NCI-H187 (cell line): ENCODE data around the gene MCAM.

Experiments used
- DNase-seq, 2 experiments: peaks; one replicate each; lab custom pipeline; 2025; lab: John Stamatoyannopoulos, UW

The MCAM gene

GRCh38 chr11:119329320-119329719, 12.4 kb upstream of the MCAM start:
- DNase-seq = no peak

GRCh38 chr11:119324189-119324588, 7.3 kb upstream of the MCAM start:
- no peak for DNase-seq

DNA sequence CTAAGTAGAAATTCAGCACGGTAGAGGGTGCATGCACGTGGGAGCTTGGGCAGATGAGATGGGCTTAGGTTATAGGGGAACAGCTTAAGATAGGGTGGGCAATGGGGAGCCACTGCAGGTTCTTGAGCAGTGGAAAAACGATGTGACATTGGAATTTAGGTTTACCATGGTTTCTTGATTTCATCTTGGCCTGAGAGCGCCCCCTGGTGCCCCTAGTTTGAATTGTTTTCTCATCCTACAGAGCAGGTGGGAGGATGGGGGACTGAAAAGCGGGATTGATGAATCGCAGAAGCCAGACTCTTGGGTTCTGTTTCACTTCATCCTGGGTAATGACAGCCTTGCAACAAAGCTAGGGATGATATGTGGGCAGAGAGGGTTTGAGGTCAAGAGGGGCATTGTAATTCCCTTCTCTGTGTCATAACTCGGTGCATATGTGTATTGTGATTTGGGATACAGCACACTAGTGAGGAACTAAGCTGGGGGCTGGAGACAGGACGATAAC, 6.7 kb upstream of the MCAM start:
- DNase-seq = peak in 1 of 2 experiments; percentile 46

DNA sequence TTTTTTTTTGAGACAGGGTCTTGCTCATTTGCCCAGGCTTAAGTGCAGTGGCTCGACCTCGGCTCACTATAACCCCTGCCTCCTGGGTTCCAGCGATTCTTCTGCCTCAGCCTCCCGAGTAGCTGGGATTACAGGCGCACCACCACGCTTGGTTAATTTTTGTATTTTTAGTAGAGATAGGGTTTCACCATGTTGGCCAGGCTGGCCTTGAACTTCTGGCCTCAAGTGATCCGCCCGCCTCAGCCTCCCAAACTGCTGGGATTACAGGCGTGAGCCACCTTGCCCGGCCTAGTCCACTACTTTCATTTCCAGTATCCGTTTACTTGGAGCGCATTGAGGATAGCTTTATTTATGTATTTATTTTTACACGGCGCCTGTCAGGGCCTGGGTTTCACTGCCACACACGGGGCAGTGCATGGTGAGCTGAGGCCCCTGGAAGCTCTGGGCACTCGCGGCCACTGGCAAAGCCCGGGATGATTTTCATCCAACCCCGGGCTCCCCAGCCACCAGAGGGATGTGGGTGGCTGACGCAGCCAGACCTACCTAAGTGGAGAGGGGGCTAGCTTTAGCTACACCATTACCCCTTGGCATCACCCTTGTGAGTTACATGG, 6.1 kb upstream of the MCAM start:
- DNase-seq = no peak

DNA sequence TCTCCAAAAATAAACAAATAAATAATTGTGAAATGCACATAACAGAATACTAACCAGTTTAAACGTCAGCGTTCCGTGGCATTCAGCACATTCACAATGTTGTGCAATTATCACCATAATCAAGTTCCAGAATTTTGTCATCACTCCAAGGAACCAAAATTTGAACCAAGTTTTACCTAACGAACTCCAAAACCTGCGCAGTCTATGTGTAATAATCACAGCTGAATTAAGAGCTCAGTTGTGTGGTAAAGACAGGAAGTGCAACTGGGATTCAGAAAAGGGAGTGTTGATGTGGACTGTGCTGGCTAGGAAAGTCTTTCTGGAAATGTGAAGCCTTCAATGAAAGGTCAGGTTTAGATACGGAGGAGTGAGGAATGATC, 5.4 kb upstream of the MCAM start:
- no peak for DNase-seq

GRCh38 chr11:119320776-119321524, 4.0 kb upstream of the MCAM start:
- no peak for DNase-seq

DNA sequence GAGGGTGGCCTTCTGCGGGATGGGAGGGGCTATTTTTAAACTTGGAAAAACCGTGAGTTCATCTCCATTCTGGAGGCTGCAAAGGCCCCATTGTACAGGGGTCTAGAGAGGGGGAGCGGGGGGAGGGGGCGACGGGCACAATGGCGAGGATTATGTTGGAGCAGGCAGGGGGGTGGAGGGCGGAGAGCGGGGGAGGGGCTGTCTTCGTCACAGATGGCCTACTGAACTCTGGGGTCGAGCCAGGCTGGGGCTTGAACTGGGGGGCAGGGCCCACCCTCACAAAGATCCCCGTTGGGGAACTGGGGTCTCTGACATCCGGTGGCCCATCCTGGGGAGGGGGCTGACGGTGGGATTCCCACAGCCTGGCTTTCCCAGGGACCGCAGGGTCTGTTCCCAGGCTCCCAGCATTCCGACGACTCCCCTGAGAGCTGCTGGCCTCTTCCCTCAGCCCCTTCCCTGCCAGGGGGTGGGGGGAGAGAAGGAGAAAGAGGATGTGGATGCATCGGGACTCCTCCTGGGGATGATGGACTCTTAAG, 3.4 kb upstream of the MCAM start:
- DNase-seq = no peak

- DNase-seq = no peak
These were observed 2.8 kb upstream of the MCAM start for GRCh38 chr11:119319700-119320239.

DNA sequence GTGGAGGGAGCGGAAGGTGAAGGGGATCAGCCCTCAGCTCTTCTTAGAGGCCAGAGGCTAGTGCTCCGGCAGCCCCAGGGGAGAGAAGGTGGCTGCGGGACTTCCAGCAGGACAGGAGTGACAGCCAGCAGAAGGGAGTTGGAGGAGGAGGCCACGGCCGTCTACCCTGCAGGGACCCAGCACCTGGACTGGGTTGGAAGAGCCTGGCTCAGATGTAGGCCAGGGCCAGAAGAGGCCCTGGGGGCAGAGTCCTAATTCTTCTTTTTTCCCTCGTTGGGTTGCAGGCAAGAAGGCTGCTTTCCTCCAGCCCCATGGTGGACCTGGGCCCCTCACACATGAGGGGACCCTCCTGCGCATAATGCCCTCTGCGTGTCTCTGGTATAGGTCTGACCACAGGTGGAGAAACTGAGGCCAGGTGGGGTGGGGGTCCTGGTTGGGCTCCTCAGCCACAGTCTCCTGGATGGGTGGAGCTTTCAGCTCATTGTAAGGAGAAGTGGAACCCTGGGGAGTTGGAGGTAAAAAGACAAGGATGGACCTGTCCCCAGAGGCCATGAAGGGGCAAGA, 2.3 kb upstream of the MCAM start:
- no peak for DNase-seq

- no peak for DNase-seq
These were observed 1.6 kb upstream of the MCAM start for GRCh38 chr11:119318240-119319135.

DNA sequence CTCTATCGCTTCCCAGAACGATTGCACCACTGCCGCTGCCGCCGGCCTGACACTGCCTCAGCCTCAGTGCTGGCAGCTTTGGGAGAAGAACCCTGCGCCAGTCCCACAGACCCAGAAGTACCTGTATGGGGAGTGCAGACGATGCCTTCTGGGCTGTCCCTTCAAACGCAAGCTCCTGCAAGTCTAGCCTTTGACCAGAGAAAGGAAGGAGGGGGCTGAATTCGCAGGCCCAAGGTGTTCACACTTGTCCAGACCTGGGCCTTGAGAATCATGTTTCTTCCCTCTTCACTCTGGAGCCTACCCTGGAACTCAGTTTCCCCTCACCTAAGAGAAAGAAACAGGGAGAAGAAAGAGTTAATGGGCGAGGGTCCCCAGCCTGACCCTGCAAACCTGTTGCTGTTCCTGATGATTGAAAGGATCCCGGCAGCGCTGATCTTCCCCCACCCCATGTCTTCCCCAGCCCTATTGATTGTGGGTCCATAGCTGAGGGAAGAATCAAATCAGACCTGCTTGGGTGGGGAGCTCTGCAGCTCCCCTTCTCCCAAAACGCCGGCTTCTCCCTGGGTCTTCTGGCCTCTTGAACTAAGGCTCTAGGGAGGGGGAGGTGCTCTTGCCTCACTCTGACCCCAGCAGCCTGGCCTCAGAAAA, 786 bp upstream of the MCAM start:
- DNase-seq = no peak

DNA sequence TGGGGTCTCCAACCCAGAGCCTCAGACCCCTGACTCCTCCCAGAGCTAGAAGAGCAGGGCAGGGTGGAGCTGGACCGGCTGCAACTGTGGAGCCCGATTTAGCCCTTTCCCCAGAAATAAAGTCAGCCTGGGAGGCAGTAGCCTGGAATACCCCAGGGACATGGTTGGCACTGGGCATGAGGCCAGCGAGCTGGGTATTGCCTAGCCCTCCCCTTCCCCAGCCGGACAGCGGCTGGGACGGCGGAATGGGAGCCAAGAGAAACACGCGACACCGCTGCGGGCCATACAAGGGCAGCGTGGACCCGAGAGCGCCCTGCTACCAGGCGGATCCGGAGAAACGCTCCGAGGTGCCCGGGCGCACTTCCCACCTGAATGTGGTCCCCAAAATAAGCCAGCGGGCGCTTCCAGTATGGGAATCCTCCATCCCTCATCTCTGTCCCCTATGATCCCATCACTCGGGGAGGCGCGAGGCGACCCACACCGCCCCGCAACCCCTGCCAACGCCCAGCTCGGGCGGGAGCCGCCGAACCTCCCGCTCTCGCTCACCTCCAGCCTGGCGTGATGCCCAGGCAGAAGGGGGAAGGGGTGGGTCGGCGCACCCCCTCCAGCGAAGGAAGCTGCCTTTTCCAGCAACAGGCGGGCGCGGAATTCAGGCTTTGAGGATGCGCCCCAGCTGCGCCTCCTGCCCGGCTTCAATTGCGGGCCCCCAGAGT, 758 bp downstream of the MCAM start:
- DNase-seq = no peak

GRCh38 chr11:119315131-119316015, 1.6 kb downstream of the MCAM start:
- DNase-seq = peak in 1 of 2 experiments; percentile 52

DNA sequence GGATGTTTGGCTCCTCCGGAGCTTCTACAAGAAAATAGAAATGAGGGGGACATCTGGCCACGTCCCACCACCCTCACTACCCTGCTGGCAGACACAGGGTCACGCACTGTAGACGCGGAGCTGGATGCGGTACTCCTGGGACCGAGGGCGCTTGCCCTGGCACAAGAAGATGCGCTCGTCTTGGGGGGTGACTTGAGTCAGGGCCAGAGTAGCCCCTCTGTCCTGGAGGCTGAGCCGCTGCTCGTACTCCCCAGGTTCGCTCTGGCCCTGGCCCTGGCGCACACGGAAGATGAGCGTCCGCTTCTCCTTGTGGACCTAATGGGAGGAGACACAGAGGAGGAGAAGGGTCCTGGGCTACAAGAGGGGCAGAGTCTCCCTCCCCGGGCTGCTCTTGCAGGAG, 2.2 kb downstream of the MCAM start:
- DNase-seq = no peak

DNA sequence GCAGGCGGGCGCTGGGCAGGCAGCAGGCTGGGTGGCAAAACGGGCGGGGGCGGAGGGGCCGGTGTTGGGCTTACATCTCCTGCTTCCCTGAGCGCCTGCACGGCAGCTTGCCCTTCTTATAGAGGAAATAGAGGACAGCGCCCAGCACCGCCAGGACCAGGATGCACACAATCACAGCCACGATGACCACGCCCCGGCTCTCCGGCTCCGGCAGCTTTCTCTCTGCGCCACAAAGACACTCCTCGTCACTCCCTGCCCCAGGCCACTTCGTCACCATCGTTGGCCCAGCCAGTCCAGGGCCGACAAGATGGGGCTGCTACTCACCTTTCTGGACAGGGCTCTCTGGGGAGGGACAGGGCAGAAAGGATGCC, 6.3 kb downstream of the MCAM start:
- no peak for DNase-seq

DNA sequence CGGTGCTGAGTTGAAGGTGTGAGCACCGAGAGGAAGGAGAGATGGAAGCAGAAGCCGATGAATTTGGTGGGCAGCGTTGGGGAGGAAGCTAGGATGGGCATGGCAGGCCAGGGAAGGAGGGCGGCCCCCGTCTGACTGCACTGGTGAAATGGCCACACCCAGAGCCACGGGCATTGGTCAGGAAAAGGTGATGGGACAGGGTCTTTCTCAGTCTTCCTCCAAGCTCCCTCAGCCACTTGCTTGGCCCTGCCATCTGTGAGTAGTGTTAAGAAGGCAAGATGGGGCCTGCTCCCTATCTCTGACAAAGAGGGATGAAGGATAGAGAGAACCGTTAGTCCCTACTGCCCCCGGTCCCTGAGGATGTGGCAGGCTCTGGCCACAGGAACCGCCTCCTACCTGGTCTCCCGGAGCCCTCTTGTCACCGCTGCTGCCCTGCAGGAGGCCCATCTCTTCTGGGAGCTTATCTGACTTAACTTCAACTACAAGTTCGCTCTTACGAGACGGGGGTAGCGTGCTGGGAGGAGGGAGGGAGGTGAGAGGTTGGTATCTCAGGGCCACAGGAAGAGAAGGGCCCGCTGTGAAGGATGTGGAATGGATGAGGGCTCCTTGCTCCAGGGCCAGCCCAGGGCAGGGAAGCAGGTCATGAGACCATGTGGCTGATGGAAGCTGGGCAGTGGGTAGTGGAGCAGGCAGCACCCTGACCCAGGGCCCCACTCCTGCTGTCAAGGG, 6.8 kb downstream of the MCAM start:
- DNase-seq = no peak

DNA sequence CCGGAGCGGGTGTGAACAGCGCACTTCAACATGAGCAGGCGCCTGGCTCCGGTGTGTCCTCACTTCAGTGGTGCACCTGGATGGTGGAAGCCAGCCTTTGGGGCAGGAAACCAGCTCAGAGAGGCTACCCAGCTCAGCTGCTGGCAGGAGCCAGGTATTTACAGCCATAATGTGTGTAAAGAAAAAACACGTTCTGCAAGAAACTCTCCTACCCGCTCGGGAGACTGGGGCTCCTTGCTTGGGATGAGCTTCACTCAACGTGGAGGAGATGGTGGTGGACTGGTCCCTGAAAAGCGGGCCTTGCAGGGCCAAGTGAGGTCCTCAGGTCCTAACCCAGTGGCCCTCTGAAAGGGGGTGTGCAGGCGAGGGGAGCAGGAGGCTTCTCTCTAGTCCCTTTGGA, 7.5 kb downstream of the MCAM start:
- no peak for DNase-seq

DNA sequence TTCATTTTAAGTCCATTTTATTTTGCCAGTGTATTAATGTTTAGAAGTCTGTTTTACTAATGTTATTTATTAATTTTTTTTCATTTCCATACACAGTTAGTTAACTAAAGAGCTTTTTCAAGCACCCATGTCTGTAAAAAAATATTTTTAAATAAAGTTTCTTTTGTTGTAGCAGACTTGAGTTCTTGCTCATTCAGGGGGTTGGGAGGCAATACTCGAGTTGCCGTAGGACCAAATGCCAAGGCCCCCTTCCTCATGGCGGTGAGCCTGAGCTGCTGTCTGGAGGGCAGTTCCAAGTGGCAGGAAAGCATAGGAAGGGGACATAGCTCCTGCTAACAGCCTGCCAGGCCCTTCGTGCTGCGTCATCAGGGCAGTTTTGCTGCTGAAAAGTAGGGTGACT, 9.0 kb downstream of the MCAM start:
- DNase-seq = no peak

DNA sequence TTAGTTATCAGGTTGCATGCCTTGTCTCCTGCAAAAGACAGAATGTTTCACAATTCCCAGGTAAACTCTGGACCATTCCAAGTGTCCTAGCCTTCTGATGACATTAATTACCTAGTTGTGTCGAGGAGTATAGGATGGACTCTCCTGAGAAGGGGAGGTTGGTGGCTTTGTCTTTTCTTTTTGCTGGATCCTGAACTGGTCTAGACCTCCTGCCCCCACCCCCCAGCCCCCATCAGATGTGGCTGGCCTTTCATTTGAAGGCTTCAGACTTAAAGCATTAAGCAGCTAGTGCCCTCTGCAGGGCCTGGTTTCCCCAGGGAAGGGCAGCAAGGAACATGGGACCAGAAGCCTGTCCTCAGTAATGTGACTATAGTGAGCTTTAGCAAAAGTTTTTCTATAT, 9.7 kb downstream of the MCAM start:
- DNase-seq = no peak
